ENCODE measurements around the gene CDV3. TPM values are rescaled to one million over a fixed set of nuclear protein-coding genes. Genes with fewer than 3 reads are reported as not detected.

CDV3 gene
- total RNA-seq, 1 experiment from 2014 or later: 211 TPM

DNA sequence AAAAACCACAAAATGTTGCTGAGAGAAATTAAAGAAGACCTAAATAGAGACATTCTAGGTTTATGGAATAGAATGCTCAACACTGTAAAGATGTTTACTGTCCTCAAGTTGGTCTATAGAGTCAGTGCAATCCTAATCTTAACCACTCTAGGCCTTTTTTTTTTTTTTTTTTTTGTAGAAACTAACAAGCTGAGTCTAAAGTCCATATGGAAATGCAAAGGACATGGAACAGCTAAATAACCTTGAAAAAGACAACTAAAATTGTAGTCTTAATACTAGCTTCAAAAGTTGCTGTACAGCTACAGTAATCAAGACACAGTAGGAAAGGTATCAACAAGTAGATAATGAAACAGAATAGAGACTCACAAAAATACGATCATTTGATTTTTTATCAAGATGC lies 32.9 kb downstream of the CDV3 start:
- DNase-seq (ENCODE audit: low read depth): no peak

DNA sequence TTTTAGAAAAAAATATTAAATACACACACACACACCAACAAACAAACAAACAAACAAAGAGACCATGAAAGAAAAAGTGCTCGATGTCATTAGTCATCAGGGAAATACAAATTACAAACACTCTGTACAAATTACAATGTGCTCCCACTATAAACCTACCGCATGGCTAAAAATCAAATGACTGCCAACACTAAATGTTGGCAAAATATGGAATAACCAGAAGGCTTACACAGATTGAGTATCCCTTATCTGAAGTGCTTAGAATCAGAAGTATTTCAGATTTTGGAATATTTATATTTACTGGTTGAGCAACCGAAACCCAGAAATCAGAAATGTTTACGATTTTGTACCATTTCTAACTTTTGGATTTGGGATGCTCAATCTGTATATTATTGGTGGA lies 33.4 kb downstream of the CDV3 start:
- DNase-seq (ENCODE audit: low read depth): no peak

DNA sequence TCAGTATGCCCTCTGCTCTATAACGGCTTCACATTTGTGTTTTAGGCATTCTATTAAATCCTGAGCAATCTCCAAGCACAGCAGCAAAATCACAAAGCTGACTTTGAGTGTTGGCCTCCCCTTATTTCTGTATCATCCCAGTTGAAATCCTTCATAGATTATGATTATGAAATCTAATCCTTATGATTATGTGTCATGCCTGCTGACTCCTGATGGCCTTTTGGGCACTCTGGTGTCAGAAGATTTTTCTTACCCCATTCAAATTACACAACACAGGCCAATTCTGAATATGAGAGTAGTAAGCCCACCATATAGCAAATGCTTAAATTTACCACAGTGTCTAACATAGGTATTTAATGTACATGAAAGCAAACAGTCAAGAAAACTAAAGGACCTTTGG lies 34.3 kb downstream of the CDV3 start:
- no peak for DNase-seq (ENCODE audit: low read depth)

DNA sequence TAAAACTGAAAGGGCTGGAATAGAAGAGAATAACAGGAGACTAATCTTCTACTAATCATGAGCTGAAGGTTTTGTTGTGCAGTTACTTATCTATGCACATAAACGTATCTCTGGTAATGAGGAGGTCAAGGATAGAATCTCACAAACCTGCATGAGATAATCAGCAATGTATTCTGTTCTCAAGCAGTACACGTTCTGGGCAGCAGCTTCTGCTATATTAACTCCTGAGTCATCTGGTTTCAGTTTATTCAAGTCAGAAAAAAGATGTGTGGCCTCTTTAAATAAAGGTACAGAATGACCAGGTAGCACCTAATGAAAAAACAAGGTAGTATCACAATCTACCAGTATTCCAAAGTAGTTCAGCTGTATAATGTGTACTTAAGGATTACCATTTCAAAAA lies 34.9 kb downstream of the CDV3 start:
- DNase-seq (ENCODE audit: low read depth): no peak

DNA sequence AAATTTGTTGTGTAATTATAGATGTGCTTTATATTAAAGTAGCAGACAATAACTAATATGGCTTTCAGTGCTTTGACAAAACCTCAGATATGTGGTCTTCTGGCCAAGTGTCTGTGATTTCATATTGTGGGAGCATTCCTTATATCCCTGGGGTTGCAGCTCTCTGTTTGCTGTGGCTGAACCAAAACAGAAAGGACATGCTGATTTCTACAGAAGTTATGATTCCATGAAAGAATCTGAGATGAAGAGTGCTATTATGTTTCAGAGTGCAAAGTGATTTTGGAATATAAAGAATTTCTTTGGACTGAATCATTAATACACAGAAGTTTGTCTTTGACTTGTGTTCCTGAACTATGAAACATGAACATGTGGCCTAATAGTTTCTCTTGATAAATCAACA lies 36.5 kb downstream of the CDV3 start:
- DNase-seq (ENCODE audit: low read depth): no peak

DNA sequence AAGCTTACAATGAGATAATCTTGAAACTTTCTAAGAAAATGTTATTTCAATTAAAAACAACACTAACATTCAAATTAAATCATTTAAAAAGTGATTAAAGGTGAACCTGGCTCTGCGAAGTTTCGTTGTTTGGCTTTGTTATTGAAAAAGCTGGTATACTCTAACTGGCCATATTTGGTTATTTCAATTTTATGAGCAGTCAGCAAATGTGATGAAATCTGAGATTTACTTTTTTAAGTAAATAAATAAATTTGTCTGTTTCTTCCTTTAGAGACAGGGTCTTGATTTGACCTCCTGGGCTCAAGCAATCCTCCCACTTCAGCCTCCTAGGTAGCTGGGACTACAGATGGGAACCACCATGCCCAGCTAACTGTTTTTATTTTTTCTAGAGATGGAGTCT lies 38.0 kb downstream of the CDV3 start:
- no peak for DNase-seq (ENCODE audit: low read depth)

DNA sequence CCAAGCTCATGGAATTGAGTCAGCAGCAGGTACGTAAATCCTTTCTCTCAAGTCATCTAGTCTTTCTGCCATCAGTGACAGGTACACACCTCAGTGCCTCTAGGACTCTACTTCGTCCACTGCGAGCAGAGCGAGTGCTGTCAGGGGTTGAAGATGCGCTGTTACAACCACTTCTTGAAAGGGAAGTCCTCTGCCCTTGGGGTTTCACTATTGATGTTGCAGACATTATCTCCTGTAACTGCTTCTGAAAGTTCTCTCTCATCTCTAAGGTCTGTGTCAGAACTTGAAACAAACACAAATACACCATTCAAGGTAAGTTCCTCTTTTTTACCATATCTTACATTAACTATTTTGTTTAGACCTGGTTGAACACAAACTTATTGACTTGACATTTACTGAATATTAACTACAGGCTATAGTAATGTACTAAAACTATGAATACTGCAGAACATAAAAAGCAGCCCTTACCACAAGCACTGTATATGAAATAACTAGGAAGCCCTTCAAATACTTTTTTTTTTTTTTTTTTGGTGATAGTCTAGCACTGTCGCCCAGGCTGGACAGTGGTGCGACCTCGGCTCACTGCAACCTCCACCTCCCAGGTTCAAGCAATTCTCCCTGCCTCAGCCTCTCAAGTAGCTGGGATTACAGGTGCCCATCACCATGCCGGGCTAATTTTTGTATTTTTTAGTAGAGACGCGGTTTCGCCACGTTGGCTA lies 46.7 kb downstream of the CDV3 start:
- no peak for DNase-seq (ENCODE audit: low read depth)

DNA sequence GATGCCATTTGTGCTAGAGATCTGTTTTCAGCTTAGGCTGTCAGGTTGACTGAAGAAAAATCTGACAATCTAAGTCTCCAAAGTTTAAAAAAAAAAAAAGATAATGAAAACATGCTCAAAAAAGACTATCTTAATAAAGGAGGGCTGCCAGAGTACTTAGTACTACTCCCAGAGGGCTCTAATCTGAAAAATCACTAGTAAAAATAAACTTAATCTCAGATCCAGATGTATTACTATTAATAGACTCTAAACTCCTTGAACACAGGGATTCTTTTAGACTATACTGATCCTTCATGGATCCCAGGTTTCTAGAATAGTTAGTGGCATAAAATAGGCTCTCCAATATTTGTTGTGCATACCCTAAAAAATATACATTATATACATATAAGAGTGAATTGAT lies 54.3 kb downstream of the CDV3 start:
- DNase-seq (ENCODE audit: low read depth): no peak

DNA sequence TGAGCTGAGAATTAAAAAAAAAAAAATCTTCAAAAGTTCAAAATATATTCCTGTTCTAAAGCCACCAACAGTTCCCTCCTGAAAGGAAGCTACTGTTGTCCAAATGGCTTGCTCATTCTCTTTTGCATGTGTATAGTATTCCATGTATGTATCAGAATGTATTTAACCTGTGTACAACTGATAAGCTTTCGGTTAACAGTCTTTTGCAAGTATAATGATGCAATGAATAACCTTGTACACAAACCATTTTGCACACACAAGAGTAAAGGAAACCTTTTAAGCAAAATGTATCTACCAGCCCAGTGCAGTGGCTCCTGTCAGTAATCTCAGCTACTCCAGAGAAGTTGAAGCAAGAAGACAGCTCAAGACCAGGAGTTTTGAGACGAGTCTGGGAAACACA lies 55.7 kb downstream of the CDV3 start:
- no peak for DNase-seq (ENCODE audit: low read depth)

DNA sequence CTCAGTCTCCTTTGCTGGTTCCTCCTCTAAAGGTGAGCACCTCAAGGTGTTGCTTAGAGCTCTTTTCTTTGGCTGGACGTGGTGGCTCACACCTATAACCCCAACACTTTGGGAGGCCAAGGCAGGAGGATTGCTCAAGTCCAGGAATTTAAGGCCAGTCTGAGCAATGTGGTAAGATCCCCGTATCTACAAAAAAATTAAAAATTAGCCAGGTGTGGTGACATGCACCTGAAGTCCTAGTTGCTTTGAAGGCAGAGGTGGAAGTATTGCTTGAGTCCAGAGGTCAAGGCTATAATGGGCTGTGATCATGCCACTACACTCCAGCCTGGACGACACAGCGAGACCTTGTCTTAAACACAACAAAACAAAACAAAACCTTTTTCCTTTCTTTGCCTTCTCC lies 60.0 kb downstream of the CDV3 start:
- DNase-seq (ENCODE audit: low read depth): no peak

Other genes starting within 250 kb of the CDV3 start
- gene BFSP2, start 173.6 kb upstream of the CDV3 start, total RNA-seq (2014; rRNA removed; shearing (Covaris generic)): not detected in 2 replicates
- 83.4 and 84.9 TPM in 2 replicates for gene TOPBP1, start 88.3 kb downstream of the CDV3 start, total RNA-seq (2014; rRNA removed; shearing (Covaris generic))
- not detected in 2 replicates for gene TF, start 172.7 kb downstream of the CDV3 start, total RNA-seq (2014; rRNA removed; shearing (Covaris generic))
- gene SRPRB, start 232.1 kb downstream of the CDV3 start, total RNA-seq (2014; rRNA removed; shearing (Covaris generic)): 117 and 156 TPM in 2 replicates